Neutrophil (primary cell): Measurements from ENCODE around the gene SUSD2.
A peak's percentile ranks its signal among the peaks of the same experiment; 100 is the strongest.
"Not testable (repeated sequence)": the region's sequence is repeated elsewhere in the genome, so short reads cannot be mapped to it uniquely, and the experiment has no call there.

Experiments
- H3K27ac ChIP-seq: fragments of 200-600 bp; sonication (generic); 2 replicates; pipeline ENCODE4 v1.5.1; 2016; ENCODE audit warnings: mild to moderate bottlenecking, moderate library complexity
- H3K27me3 ChIP-seq: fragments of 200-600 bp; sonication (generic); 2 replicates; pipeline ENCODE4 v1.6.0; 2016; ENCODE audit warnings: mild to moderate bottlenecking
- H3K36me3 ChIP-seq: fragments of 200-600 bp; sonication (generic); 2 replicates; pipeline ENCODE4 v1.5.1; 2017
- H3K4me1 ChIP-seq, 2 experiments: fragments of 200-600 bp in 1 of 2; sonication (generic) in 1 of 2; 1 replicate in 1 of 2; 2 replicates in 1 of 2; pipeline versions ENCODE4 v1.5.1 to v1.6.1; 2013 to 2016; ENCODE audit warnings: low read depth in 1 of 2, low read length in 1 of 2, mild to moderate bottlenecking in 1 of 2, moderate library complexity in 1 of 2; ENCODE audit not compliant: control insufficient read depth in 1 of 2, insufficient read depth in 1 of 2
- H3K4me3 ChIP-seq, 2 experiments: fragments of 200-600 bp in 1 of 2; sonication (generic) in 1 of 2; 1 replicate in 1 of 2; 2 replicates in 1 of 2; pipeline ENCODE4 v1.5.1; 2013 to 2016; ENCODE audit warnings: low read depth in 1 of 2, low read length in 1 of 2, mild to moderate bottlenecking in 1 of 2, moderate library complexity in 1 of 2
- H3K9me3 ChIP-seq: fragments of 200-600 bp; sonication (generic); 2 replicates; pipeline ENCODE4 v1.5.1; 2016
- CTCF ChIP-seq: fragments of 200-600 bp; sonication (generic); IDR thresholded peaks from 2 replicates; pipeline ENCODE4 v1.5.1; 2016; ENCODE audit warnings: antibody characterized with exemption

SUSD2 gene

GRCh38 chr22:24181088-24181995 lies at the start of gene SUSD2:
Gene SUSD2 (plus strand): TSS chr22:24181487. CDS start chr22:24181520, 33 bp downstream.
- Histone ChIP-seq H3K27me3 (no peaks in the 10 kb centered on the region), H3K4me1 (no peaks in the 10 kb centered on the region), H3K36me3 (peaks cover 39% of the 10 kb centered on the region), H3K9me3 (no peaks in the 10 kb centered on the region), H3K4me3 (no peak within 1 kb of the TSS), H3K27ac (no peak within 1 kb of the TSS)
- no peak for TF ChIP-seq CTCF

- no peak overlapping the region for H3K4me3 ChIP-seq
- no peaks in the 10 kb centered on the region for H3K36me3 ChIP-seq
- no peaks in the 10 kb centered on the region for H3K27me3 ChIP-seq
- no peaks in the 10 kb centered on the region for H3K9me3 ChIP-seq
- no peak for TF ChIP-seq CTCF
- peaks cover 25 to 31% of the 10 kb centered on the region in 2 experiments for H3K4me1 ChIP-seq
- no peak overlapping the region for H3K27ac ChIP-seq
Measured at GRCh38 chr22:24133187-24133965, 47.9 kb upstream of the SUSD2 start.

DNA sequence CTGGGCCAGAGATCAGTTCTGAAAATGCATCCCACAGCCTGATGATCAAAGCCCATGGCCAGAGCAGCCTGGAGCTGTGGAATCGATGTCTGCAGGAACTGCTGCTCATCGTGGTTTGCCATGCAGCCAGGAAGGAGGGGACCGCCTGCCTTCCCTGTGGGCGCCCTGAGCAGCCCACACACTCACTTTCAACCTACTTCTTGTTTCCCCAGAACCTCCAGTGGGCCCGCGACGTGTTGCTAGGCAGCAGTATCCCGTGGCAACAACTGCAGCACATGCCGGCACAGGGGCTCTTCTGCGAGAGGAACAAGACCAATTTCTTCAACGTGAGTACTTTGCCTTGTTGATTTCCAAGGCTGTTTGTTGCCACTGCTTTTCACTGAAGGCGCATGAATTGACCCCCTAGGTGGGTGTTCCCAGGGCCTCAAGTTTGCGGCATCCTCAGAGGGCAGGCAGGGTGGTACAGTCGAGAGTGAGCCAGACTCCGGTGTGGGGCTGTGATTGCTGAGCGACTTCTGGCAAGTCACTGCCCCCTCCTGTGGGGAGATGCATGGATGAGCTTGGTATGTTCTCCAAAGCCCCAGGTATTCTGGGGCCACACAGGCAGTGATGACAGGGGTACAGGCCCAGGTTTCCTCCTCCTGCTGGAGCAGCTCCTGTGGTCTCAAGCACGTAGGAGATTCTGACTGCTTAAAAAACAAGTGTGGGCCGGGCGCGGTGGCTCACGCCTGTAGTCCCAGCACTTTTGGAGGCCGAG lies 47.0 kb upstream of the SUSD2 start:
- no peak for TF ChIP-seq CTCF
- Histone ChIP-seq H3K27ac (peak overlapping the region; percentile 36), H3K4me3 (no peak overlapping the region), H3K4me1 (peaks cover 16 to 22% of the 10 kb centered on the region in 2 experiments), H3K27me3 (no peaks in the 10 kb centered on the region), H3K9me3 (no peaks in the 10 kb centered on the region), H3K36me3 (no peaks in the 10 kb centered on the region)

GRCh38 chr22:24136533-24136932 lies 44.8 kb upstream of the SUSD2 start:
- H3K4me3 ChIP-seq, H3K27ac ChIP-seq, H3K9me3 ChIP-seq, H3K27me3 ChIP-seq, H3K36me3 ChIP-seq: not testable (repeated sequence)
- H3K4me1 ChIP-seq = peaks cover 20 to 29% of the 10 kb centered on the region in 2 experiments

- H3K27ac ChIP-seq = no peak overlapping the region
- H3K36me3 ChIP-seq = no peaks in the 10 kb centered on the region
- H3K27me3 ChIP-seq = no peaks in the 10 kb centered on the region
- no peak for TF ChIP-seq CTCF
- H3K4me1 ChIP-seq = peaks cover 30 to 35% of the 10 kb centered on the region in 2 experiments
- no peaks in the 10 kb centered on the region for H3K9me3 ChIP-seq
- H3K4me3 ChIP-seq = no peak overlapping the region
Measured at GRCh38 chr22:24137595-24137994, 43.7 kb upstream of the SUSD2 start.
